ENCODE data around the gene PYGB.
A peak's percentile ranks its signal among the peaks of the same experiment; 100 is the strongest.

PYGB gene

GRCh38 chr20:25336561-25337422 lies 88.9 kb downstream of the PYGB start:
- peak; percentile 20 for DNase-seq (ENCODE audit: low spot score)

GRCh38 chr20:25338112-25339023 lies 90.5 kb downstream of the PYGB start:
- DNase-seq (ENCODE audit: low spot score) = no peak

DNA sequence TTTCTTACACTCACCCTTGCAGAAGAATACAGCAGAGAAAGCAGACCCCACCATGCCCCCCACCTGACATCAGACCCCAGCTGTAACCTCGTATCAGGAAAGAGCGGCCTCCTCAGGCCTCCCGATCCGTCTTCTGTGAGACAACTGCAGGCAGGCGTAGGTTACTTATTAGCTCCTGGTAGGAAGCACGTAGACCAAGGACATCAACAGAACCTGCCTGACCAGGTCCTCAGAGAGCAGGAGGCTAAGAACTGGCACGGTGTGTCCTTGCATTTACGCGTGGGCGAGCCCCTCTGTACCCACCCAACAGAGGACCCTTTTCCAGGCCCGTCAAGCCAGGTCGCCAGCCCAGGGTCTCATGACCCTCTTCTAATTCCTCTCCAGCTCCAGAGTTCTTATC lies 91.7 kb downstream of the PYGB start:
- no peak for DNase-seq (ENCODE audit: low spot score)

DNA sequence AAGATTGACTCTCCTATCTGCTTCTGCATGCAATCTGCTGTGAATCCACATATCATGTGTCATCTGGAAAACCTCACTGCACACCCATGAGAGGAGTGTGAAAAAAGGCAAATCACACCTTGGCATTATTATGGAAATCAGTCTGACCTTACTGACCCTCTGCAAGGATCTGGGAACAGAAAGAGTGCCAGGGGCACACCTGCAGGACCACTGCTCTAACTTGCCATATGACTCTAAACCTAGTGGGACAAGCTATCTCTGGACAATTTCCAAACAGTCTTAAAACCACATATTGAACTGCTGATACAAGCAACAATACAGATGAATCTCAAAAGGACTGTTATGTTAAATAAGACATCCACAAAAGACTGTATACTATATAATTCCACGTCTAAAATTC lies 92.5 kb downstream of the PYGB start:
- DNase-seq (ENCODE audit: low spot score) = no peak

GRCh38 chr20:25341716-25342680 lies 94.1 kb downstream of the PYGB start:
- peak; percentile 27 for DNase-seq (ENCODE audit: low spot score)

DNA sequence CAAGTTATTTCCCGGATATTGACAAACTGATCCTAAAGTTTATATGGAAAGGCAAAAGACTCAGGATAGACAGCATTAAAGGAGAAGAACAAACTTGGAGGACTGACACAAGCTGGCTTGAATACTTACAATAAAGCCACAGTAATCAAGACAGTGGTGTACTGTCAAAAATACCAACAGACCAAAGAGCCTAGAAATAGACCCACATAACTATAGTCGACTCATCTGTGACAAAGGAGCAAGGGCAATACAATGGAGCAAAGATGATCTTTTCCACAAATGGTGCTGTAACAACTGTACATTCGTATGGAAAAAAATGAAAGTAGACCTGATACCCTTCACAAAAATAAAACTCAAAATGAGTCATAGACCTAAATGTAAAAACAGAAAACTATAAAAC lies 96.7 kb downstream of the PYGB start:
- DNase-seq (ENCODE audit: low spot score) = no peak

DNA sequence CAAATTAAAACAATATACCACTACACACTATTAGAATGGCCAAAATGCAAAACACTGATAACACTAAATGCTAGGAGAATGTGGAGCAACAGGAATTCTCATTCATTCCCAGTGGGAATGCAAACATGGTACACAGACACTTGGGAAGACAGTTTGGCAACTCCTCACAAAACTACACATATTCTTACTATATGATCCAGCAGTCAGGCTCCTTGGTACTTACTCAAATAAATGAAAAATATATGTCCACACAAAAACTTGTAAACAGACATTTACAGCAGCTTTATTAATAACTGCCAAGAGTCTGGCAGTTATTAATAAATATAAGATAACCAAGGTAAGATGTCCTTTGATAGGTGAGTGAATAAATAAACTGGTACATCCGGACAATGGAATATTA lies 97.8 kb downstream of the PYGB start:
- no peak for DNase-seq (ENCODE audit: low spot score)

DNA sequence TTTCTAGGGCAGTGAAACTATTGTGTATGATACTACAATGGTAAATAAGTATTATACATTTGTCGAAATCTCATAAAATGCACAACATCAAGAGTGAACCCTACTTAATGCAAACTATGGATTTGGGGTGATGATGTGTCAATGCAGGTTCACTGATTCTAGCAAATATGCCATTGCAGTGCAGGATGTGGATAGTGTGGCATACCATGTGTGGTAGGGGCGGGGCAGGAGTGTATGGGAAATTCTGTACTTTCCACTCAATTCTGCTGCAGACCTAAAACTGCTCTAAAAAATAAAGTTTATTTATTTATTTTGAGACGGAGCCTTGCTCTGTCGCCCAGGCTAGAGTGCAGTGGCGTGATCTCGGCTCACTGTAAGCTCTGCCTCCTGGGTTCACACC lies 98.5 kb downstream of the PYGB start:
- no peak for DNase-seq (ENCODE audit: low spot score)
